Activated naive CD4-positive, alpha-beta T cell treated with Interleukin-2 at 50 U/mL for 16 hours (primary cell): ENCODE data around the gene MFSD6.
A peak's percentile ranks its signal among the peaks of the same experiment; 100 is the strongest.
"Not testable (repeated sequence)": the region's sequence is repeated elsewhere in the genome, so short reads cannot be mapped to it uniquely, and the experiment has no call there.

ENCODE experiments used
- DNase-seq: peaks from one replicate; pipeline ENCODE4 v3.0.0-alpha.2; 2020

MFSD6 gene

GRCh38 chr2:190406805-190407204, 1.4 kb upstream of the MFSD6 start:
- DNase-seq = no peak

- no peak for DNase-seq
Measured at GRCh38 chr2:190407246-190407661, 901 bp upstream of the MFSD6 start.

DNA sequence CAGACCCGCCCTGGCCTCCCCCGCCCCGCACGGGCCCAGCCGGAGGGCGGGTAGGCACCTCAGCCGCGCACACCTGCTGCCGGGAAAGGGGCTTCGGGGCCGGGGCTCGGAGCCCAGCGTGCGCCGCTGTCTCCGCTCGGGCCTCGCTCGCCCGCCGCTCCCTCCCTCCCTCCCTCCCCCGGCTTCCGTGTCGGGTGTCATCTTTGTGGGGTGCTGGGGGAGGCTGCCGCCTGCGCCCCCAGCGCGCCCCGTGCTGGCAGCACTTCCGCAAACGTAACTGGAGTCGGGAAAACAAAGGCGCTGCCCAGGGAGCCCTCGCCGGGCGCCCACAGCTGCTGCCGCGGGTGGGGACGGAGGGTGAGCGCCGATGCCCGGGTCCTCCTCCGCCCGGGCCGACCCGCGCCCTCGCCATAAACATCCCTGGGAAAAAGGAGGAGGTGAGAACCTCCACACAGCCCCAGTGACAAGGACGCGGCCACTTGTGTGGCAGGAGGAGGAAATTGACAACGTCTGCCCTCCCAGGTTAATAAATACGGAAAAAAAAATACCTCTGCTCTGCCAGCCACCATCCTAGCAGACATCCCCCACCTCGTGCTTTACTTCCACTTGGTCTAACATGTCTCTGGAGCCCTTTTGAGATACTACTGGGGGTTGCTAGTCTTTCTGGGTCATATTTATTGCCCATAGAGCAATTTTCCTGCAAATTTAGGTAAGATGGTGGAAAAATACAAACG, 550 bp downstream of the MFSD6 start:
- DNase-seq = peak; percentile 73

- DNase-seq = no peak
Measured at GRCh38 chr2:190409616-190410015, 1.5 kb downstream of the MFSD6 start.

- no peak for DNase-seq
Measured at GRCh38 chr2:190410166-190410565, 2.0 kb downstream of the MFSD6 start.

GRCh38 chr2:190412966-190413365, 4.8 kb downstream of the MFSD6 start:
- DNase-seq = no peak

DNA sequence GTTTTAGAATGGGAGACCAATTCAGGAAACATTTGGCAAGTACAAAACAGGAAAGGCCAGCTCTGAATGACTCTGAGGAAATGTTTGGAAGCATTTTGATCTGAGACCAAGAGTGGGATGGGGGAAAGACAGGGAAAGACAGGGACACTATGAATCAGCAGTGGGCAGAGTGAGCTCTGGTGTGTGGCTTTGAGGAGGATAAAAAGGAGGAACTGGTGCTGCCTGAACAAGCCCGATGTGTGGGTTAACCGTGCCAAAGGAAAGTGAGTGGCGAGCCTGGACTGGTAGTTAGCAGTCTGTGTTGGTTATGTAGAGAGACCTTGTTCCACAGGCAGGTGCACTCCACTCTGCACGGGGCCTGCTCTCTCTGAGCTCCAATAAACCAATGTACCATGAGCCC, 5.3 kb downstream of the MFSD6 start:
- no peak for DNase-seq

DNA sequence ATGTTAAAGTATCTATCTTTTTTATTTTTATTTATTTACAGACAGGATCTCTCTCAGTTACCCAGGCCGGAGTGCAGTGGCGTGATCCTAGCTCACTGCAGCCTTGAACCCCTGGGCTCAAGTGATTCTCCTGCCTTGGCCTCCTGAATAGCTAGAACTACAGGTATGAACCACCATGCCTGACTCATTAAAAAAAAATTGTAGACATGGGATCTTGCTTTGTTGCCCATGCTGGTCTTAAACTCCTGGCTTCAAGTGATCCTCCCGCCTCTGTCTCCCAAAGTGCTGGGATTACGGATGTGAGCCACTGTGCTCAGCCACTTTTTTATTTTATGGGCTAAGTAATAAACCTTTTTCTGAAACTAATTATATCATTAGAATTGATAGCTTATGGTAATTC, 7.1 kb downstream of the MFSD6 start:
- no peak for DNase-seq

- no peak for DNase-seq
Measured at GRCh38 chr2:190415794-190416775, 7.9 kb downstream of the MFSD6 start.

GRCh38 chr2:190417045-190417842, 9.1 kb downstream of the MFSD6 start:
- DNase-seq = no peak

DNA sequence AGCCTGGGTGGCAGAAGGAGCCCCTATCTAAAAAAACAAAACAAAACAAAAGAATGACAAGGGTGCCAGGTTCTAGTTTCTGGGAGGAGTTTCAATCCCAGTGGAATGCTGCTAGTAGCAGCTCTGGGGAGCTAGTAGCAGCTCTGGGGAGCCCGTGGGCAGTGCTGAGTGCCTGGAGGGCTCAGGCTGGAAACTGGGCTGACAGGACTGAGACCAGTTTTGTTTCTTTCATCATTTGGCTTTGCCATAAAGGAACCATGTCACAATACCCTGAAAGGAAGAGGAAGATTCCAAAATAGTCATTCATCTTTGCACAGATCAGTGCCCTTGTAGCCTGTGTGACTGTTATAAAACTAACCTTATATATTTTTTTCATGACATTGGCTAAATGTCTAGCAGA, 10.6 kb downstream of the MFSD6 start:
- DNase-seq = no peak

DNA sequence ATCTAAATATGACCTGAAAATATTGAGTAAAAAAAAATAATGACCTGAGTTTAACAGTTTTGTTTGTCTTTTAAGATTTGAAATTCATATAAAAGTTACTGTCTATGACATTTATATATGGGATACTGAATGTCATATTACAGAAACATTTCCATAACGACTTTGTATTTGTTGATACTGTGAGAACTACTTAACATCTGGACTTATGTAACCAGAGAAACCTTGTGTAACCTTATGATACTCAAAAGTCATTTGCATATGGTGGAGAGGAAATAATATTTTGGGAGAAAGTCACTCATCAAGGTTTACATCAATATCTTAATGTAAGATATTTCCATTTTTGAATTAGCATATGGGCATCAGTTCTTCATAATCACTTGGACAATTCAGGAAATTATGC, 12.6 kb downstream of the MFSD6 start:
- DNase-seq = no peak

DNA sequence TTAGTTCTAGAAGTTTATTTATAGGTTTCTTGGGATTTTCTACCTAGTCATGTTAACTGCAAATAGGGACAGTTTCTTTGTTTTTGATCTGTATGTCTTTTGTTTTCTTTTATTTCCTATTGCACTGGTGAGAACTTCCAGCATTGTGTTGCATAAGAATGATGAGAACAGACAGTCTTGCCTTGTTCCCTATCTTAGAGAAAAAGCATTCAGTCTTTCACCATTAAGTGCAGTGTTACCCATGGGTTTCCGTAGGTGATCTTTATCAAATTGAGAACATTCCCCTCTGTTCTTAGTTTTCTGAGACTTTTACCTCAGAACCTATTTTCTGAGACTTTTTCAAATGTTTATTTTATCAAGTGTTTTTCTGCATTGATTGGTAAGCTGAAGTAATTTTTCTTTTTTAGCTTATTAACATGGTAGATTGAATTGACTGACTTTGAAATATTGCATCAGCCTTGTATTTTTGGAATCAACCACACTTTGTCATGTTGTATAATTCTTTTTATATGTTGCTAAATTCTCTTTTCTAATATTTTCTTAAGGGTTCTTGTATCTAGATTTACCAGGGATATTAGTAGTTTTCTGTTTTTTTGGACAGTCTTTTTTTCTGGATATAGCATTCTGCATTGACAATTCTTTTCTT, 17.2 kb downstream of the MFSD6 start:
- DNase-seq = no peak

DNA sequence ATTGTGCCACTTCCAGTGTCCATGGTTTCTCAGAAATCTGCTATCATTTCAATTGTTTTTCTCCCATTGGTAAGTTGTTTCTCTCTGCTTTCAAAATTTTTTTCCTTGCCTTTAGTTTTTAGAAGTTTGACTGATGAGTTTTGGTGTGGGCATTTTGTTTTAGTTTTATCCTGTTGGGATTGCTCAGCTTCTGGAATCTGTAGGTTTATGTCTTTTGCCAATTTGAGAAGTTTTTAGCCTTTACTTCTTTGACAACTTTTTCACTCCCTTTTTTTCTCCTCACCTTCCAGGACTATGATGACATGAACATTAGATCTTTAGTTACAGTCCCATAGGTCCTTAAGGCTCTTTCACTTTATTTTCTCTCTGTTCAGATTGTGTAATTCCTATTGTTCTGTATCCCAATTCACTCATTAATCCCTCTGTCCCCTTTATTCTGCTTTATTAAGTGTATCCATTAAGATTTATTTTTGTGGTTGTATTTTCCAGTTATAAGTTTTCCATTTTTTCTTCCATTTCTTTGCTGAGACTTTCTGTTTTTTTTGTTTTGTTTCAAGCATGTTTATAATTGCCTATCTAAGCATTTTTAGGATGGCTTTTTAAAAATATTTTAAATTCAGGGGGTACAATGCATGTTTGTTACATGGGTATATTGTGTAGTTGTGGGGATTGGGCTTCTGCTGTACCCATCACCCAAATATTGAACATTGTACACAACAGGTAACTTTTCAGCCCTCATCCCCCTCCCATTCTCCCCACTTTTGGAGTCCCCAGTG, 17.9 kb downstream of the MFSD6 start:
- DNase-seq = no peak

- DNase-seq = not testable (repeated sequence)
Measured at GRCh38 chr2:190430866-190431265, 22.7 kb downstream of the MFSD6 start.

DNA sequence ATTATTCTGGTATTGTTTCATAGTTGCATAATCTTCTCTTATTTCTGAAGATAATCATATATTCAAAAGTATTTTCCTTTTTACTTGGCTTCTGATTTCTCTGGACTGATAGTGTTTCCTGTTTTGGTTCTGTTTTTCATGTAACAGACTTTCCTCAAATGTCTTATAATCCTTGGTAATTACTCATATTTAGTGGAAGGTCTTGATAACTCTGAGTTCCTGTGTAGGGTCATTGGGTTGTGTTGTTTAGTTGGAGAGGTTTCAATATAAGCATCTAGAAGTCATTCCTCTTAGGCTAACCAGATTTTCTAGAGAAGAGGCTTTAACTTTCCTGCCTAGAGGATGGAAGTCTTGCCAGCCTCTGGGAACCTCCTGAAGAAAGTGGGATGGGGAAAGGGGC, 23.8 kb downstream of the MFSD6 start:
- no peak for DNase-seq

GRCh38 chr2:190432567-190433231, 24.5 kb downstream of the MFSD6 start:
- no peak for DNase-seq

- no peak for DNase-seq
Measured at GRCh38 chr2:190435031-190435670, 27.0 kb downstream of the MFSD6 start.

- no peak for DNase-seq
Measured at GRCh38 chr2:190436557-190436956, 28.4 kb downstream of the MFSD6 start.

- no peak for DNase-seq
Measured at GRCh38 chr2:190440113-190440512, 32.0 kb downstream of the MFSD6 start.

DNA sequence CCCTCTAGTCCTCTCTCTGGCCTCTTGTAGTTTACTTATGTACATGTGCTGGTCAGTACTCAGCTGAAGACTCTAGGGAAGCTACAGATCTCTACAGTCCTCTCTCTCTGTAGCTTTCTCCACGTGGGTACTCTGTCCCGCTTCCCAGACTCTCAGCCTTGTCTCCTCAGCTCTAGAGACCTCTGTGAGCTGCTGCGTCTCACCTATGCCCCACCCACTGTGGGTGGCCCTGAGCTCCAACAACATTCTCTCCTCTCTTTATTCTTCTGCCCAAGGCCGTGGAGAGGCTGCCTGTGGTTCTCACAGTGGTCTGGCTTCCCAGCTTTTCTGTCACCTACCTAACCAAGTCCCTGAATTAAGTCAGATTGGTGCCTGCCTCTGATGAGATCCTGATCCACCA, 33.4 kb downstream of the MFSD6 start:
- no peak for DNase-seq
